D721Med (cell line): ENCODE measurements around the gene MYH4.

Experiments
- DNase-seq: peaks from one replicate; pipeline ENCODE4 v3.0.0; 2011; ENCODE audit warnings: low spot score; ENCODE audit not compliant: insufficient read length
- FAIRE-seq: peaks from 2 replicates; lab custom pipeline; 2011; peaks lifted over from hg19 to GRCh38; lab: Jason Lieb, UNC
- TF ChIP-seq, protein P1 (sequence below): IDR thresholded peaks from 2 replicates; pipeline ENCODE4 v1.5.1; 2012; ENCODE audit warnings: mild to moderate bottlenecking, control low read depth; ENCODE audit not compliant: insufficient read depth; ENCODE audit errors: missing control alignments

The MYH4 gene

DNA sequence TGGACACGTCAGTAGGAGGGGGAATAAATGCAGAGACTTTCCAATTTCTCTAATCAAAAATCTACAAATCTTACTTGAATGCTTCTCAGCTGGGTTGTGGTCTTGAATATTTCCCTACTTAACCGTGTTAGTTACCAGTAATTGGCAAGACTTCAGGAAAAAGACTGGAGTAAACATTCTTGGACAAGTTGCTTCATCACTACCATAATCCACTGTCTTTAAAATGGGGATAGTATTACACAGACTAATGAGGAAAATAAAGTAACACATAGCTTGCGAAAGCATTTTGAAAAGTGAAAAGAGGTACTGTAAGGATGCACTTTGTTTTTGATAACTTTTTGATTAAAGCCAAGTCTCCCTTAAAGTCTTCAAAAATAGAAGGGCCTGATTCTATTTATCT lies 30.6 kb upstream of the MYH4 start:
- FAIRE-seq (no peak), DNase-seq (no peak)
- TF ChIP-seq, protein P1, sequence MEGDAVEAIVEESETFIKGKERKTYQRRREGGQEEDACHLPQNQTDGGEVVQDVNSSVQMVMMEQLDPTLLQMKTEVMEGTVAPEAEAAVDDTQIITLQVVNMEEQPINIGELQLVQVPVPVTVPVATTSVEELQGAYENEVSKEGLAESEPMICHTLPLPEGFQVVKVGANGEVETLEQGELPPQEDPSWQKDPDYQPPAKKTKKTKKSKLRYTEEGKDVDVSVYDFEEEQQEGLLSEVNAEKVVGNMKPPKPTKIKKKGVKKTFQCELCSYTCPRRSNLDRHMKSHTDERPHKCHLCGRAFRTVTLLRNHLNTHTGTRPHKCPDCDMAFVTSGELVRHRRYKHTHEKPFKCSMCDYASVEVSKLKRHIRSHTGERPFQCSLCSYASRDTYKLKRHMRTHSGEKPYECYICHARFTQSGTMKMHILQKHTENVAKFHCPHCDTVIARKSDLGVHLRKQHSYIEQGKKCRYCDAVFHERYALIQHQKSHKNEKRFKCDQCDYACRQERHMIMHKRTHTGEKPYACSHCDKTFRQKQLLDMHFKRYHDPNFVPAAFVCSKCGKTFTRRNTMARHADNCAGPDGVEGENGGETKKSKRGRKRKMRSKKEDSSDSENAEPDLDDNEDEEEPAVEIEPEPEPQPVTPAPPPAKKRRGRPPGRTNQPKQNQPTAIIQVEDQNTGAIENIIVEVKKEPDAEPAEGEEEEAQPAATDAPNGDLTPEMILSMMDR = no peak

DNA sequence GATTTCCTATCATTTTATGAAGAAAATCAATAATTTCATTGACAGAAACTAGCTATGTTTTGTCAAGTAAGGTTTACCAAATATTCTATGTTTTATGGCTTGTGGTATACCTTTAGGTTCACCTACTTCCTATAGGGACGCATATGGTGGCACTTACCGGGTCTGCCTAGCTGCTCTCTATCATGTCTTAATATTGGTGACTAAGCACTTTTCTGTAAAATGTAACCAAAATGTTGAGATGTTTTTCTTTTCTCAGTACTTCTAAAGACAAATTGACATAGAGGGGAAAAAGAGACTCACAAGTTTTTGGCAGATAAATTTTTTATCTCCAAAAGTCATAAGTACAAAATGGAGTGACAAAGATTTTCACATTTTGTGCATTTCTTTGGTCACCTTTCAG lies 22.6 kb upstream of the MYH4 start:
- DNase-seq (no peak), FAIRE-seq (no peak)
- TF ChIP-seq, protein P1 = no peak

DNA sequence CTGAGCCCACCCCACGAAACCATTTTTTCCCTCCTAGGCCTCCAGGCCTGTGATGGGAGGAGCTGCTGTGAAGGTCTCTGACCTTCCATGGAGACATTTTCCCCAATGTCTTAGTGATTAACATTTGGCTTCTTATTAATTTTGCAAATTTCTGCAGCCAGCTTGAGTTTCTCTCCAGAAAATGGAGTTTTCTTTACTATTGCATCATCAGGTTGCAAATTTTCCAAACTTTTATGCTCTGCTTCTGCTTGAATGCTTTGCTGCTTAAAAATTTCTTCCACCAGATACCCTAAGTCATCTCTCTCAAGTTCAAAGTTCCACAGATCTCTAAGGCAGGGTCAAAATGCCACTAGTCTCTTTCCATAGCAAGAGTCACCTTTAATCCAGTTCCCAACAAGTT lies 12.9 kb upstream of the MYH4 start:
- DNase-seq (no peak), FAIRE-seq (no peak)
- TF ChIP-seq, protein P1 = no peak

DNA sequence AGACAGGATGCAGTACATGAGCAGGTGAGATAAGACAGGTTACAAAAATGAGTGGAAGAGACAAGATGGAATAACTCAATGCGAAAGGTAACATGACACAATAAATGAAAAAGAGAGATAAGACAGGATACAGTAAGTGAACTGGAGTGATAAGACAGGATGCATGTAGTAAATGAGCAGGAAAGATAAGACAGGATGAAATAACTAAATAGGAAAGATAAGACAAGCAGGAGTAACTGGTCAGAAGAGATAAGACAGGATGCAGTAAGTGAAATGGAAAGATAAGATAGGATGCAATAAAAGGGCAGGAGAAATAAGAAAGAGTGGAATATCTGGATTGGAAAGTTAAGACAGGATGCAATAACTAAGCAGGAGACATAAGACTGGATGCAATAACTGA lies 8.3 kb upstream of the MYH4 start:
- FAIRE-seq = no peak
- TF ChIP-seq, protein P1 = no peak
- DNase-seq = no peak

DNA sequence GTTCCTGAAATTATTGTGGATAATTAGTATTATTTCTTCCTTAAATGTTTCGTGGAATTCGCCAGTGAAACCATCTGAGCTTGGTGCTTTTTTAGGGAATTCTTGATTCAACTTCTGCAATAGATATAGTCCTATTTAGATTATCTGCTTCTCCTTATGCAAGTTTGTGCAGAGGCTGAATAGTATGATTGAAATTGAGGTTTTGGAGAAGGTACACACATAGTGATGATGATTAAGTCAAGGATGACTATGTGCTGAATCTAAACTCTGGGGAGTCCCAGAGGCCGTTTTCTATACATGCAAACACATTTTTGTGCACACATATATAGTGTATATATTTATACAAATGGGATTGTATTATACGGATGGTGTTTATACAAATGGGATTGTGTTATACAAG lies 5.2 kb upstream of the MYH4 start:
- FAIRE-seq (no peak), DNase-seq (no peak)
- TF ChIP-seq, protein P1 = no peak

DNA sequence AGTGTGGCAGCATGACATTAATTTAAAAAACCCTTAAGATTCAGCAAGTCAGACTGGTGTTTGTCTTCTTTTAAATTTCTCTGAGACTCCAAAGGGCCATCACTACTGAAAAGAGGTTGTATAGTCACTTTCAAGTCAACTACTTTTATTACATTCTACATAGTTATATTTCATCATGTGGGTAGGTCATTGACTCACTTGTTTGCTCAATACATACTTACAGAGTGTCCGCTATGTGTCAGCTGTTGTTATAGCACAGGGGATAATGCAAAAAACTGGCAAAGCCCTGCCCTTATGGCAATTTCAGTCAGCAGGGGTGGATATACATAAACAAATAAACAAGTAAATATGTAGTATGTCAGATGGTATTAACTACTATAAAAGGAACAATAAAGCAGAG lies 2.5 kb upstream of the MYH4 start:
- TF ChIP-seq, protein P1 = no peak
- DNase-seq (no peak), FAIRE-seq (no peak)

DNA sequence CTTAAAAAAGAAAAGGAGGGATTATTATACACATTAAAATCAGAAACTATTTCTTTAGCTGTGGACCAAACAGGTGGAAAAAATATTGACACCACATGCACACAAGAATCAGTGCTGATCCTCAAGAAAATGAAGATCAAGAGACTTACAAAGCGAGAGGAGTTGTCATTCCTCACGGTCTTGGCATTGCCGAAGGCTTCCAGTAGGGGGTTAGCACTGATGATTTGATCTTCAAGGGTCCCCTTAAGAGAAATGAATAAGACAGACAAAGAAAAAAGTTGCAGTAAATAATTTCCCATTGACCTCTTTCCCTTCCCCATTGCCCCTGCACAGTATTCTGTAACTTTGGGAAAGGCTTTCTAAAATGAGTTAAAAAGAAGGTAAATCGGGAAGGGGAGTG lies 6.0 kb downstream of the MYH4 start:
- TF ChIP-seq, protein P1 = no peak
- DNase-seq (no peak), FAIRE-seq (no peak)
